Liver (tissue), 3 donors: ENCODE results near the gene SPECC1.

ENCODE experiments used
- CTCF ChIP-seq: fragments of 150-350 bp; IDR thresholded peaks from 2 replicates; pipeline ENCODE4 v1.5.1; 2017; ENCODE audit warnings: improper control_type of control experiment, low read depth, low read length; ENCODE audit not compliant: missing input control
- FOXA1 ChIP-seq: IDR thresholded peaks from 2 replicates; pipeline ENCODE4 v1.6.1; 2016; ENCODE audit warnings: antibody characterized with exemption
- HNF4G ChIP-seq: IDR thresholded peaks from 2 replicates; pipeline ENCODE4 v1.6.1; 2016; ENCODE audit warnings: antibody characterized with exemption
- JUND ChIP-seq, 2 donors: IDR thresholded peaks; 2 replicates each; pipeline ENCODE4 v1.6.1; 2016; ENCODE audit warnings: antibody characterized with exemption in 2 of 2
- REST ChIP-seq: IDR thresholded peaks from 2 replicates; pipeline ENCODE4 v1.6.1; 2016; ENCODE audit warnings: antibody characterized with exemption, mild to moderate bottlenecking
- SP1 ChIP-seq: IDR thresholded peaks from 2 replicates; pipeline ENCODE4 v1.6.1; 2018; ENCODE audit warnings: antibody characterized with exemption, mild to moderate bottlenecking
- TF ChIP-seq, protein P1 (sequence below): IDR thresholded peaks from 2 replicates; pipeline ENCODE4 v1.6.1; 2016; ENCODE audit warnings: antibody characterized with exemption
- donor health status: healthy.
- donor health status: healthy.

DNA sequence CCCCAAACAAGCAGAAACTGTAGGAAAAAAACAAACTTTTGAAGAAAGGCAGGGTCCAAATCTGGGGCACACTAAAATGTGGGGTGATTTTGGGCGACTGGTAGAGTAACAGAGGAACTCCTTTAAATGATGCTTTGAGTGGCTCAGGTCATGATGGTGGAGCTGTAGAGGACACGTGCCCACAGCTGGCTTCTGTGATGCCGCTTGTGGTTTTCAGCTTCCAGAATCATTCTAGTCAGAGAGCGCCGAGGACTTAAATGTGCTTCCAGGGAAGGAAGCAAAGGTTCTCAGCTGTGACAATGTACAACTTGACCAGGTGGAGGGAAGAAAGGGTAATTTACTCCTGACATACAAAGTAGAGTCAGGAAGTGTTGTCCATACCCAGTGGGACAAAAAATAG, 295.8 kb downstream of the SPECC1 start:
- no peak for TF ChIP-seq CTCF
- no peak for TF ChIP-seq JUND (IDR thresholded peaks at IDR 0.05)
- no peak for TF ChIP-seq HNF4G
- TF ChIP-seq, protein P1, sequence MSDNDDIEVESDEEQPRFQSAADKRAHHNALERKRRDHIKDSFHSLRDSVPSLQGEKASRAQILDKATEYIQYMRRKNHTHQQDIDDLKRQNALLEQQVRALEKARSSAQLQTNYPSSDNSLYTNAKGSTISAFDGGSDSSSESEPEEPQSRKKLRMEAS: no peak
- TF ChIP-seq FOXA1: no peak
- TF ChIP-seq SP1: no peak
- TF ChIP-seq REST: no peak
